Neural cell (in vitro differentiated cells): ENCODE measurements around the gene SLC6A16. TPM values are rescaled to one million over a fixed set of nuclear protein-coding genes. Genes with fewer than 3 reads are reported as not detected.
A peak's percentile ranks its signal among the peaks of the same experiment; 100 is the strongest.

Experiments
- H2AFZ ChIP-seq: fragments of 200-600, 300-800 bp; sonication (generic), shearing (Covaris generic); 2 replicates; pipeline ENCODE4 v1.6.0; 2014; ENCODE audit warnings: low read depth, mild to moderate bottlenecking, antibody characterized with exemption, low read length, moderate library complexity
- H3F3A ChIP-seq: fragments of 200-600 bp; shearing (Covaris generic); 2 replicates; pipeline ENCODE4 v1.6.1; 2016; ENCODE audit warnings: mild to moderate bottlenecking, moderate library complexity, mixed read lengths, antibody characterized with exemption, low read length; ENCODE audit not compliant: insufficient read depth, poor library complexity, severe bottlenecking
- H3K27ac ChIP-seq: fragments of 200-600, 300-800 bp; sonication (generic), shearing (Covaris generic); 2 replicates; pipeline ENCODE4 v1.5.1; 2014; ENCODE audit warnings: mild to moderate bottlenecking, low read length, moderate library complexity
- H3K27me3 ChIP-seq: fragments of 300-800, 200-600 bp; sonication (generic), shearing (Covaris generic); 2 replicates; pipeline ENCODE4 v1.6.0; 2014; ENCODE audit warnings: mild to moderate bottlenecking, low read depth, low read length, moderate library complexity; ENCODE audit not compliant: insufficient read depth
- H3K36me3 ChIP-seq: fragments of 300-800, 200-600 bp; sonication (generic), shearing (Covaris generic); 2 replicates; pipeline ENCODE4 v1.5.1; 2014; ENCODE audit warnings: mild to moderate bottlenecking, antibody characterized with exemption, low read length, moderate library complexity; ENCODE audit not compliant: insufficient read depth
- H3K4me2 ChIP-seq: fragments of 300-800, 200-600 bp; sonication (generic), shearing (Covaris generic); 2 replicates; pipeline ENCODE4 v1.6.0; 2014; ENCODE audit warnings: mild to moderate bottlenecking, low read length
- H3K4me3 ChIP-seq: fragments of 300-800, 200-600 bp; sonication (generic), shearing (Covaris generic); 2 replicates; pipeline ENCODE4 v1.5.1; 2014; ENCODE audit warnings: mild to moderate bottlenecking, low read length, moderate library complexity
- H3K79me2 ChIP-seq: fragments of 200-600 bp; shearing (Covaris generic); replicated peaks from 2 replicates; pipeline ENCODE4 v1.6.0; 2014; ENCODE audit warnings: mild to moderate bottlenecking, low read length, moderate library complexity; ENCODE audit not compliant: insufficient read depth
- H3K9ac ChIP-seq: fragments of 300-800, 200-600 bp; sonication (generic), shearing (Covaris generic); 2 replicates; pipeline ENCODE4 v1.6.1; 2016; ENCODE audit warnings: mild to moderate bottlenecking, low read length, mixed read lengths
- H3K9me2 ChIP-seq: fragments of 200-600 bp; shearing (Covaris generic); 2 replicates; pipeline ENCODE4 v1.6.1; 2016; ENCODE audit warnings: mild to moderate bottlenecking, low read length, mixed read lengths; ENCODE audit not compliant: insufficient read depth
- H3K9me3 ChIP-seq: fragments of 200-600, 300-800 bp; sonication (generic), shearing (Covaris generic); 2 replicates; pipeline ENCODE4 v1.6.1; 2016; ENCODE audit warnings: mild to moderate bottlenecking, mixed run types, low read length, moderate library complexity, mixed read lengths
- H4K20me1 ChIP-seq: fragments of 200-600 bp; shearing (Covaris generic); 2 replicates; pipeline ENCODE4 v1.6.1; 2016; ENCODE audit warnings: mild to moderate bottlenecking, mixed run types; ENCODE audit not compliant: insufficient read depth
- CTCF ChIP-seq: fragments of 450-650 bp; IDR thresholded peaks from 2 replicates; pipeline ENCODE4 v1.5.1; 2014; ENCODE audit warnings: antibody characterized with exemption, mild to moderate bottlenecking, moderate library complexity; ENCODE audit not compliant: poor library complexity, severe bottlenecking
- EP300 ChIP-seq: fragments of 450-650 bp; conservative IDR thresholded peaks from 2 replicates; pipeline ENCODE4 v1.6.1; 2014; ENCODE audit warnings: antibody characterized with exemption, mild to moderate bottlenecking, moderate library complexity; ENCODE audit not compliant: poor library complexity, severe bottlenecking
- EZH2 ChIP-seq: fragments of 200-600, 300-800 bp; shearing (Covaris generic), sonication (generic); IDR thresholded peaks from 2 replicates; pipeline ENCODE4 v1.6.1; 2014; ENCODE audit warnings: antibody characterized with exemption, low read length, borderline replicate concordance, mild to moderate bottlenecking; ENCODE audit not compliant: insufficient read depth, poor library complexity, severe bottlenecking
- MXI1 ChIP-seq: fragments of 450-650 bp; conservative IDR thresholded peaks from 2 replicates; pipeline ENCODE4 v1.6.1; 2014; ENCODE audit warnings: antibody characterized with exemption, mild to moderate bottlenecking; ENCODE audit not compliant: poor library complexity, severe bottlenecking
- POLR2AphosphoS5 ChIP-seq: IDR thresholded peaks from 2 replicates; pipeline ENCODE4 v1.6.1; 2012
- RAD21 ChIP-seq: fragments of 450-650 bp; conservative IDR thresholded peaks from 2 replicates; pipeline ENCODE4 v1.6.1; 2014; ENCODE audit warnings: antibody characterized with exemption, mild to moderate bottlenecking, moderate library complexity
- REST ChIP-seq: IDR thresholded peaks from 2 replicates; pipeline ENCODE4 v1.6.1; 2012; ENCODE audit warnings: borderline replicate concordance
- SMC3 ChIP-seq: fragments of 450-650 bp; conservative IDR thresholded peaks from 2 replicates; pipeline ENCODE4 v1.6.1; 2014; ENCODE audit warnings: antibody characterized with exemption, mild to moderate bottlenecking, moderate library complexity; ENCODE audit not compliant: poor library complexity
- polyA plus RNA-seq: library from polyadenylated mRNA; depleted of rRNA; stranded (reverse); fragments of >200 nt; gene quantifications from 2 replicates; pipeline ENCODE4 v1.2.3, GENCODE V29; 2014

The SLC6A16 gene
- polyA plus RNA-seq, 1 donor from 2014 or later = not detected

GRCh38 chr19:49366110-49366509 lies 41.1 kb upstream of the SLC6A16 start:
- H3K27ac ChIP-seq = no peak overlapping the region
- peaks cover 27% of the 10 kb centered on the region for H3K79me2 ChIP-seq
- no peaks in the 10 kb centered on the region for H4K20me1 ChIP-seq
- no peaks in the 10 kb centered on the region for H3F3A ChIP-seq
- H3K9ac ChIP-seq = no peak overlapping the region
- no peak overlapping the region for H3K4me2 ChIP-seq
- TF ChIP-seq SMC3 (no peak), RAD21 (no peak), EP300 (no peak), CTCF (no peak), EZH2 (no peak), REST (no peak)
- no peaks in the 10 kb centered on the region for H3K36me3 ChIP-seq
- peaks cover 23% of the 10 kb centered on the region for H3K27me3 ChIP-seq
- no peak overlapping the region for H2AFZ ChIP-seq
- H3K4me3 ChIP-seq = no peak overlapping the region
- H3K9me3 ChIP-seq = no peaks in the 10 kb centered on the region
- no peaks in the 10 kb centered on the region for H3K9me2 ChIP-seq

GRCh38 chr19:49364083-49364737 lies 39.2 kb upstream of the SLC6A16 start:
- Histone ChIP-seq H3K4me2 (no peak overlapping the region), H3K79me2 (peaks cover 30% of the 10 kb centered on the region), H3F3A (no peaks in the 10 kb centered on the region), H3K36me3 (no peaks in the 10 kb centered on the region), H4K20me1 (no peaks in the 10 kb centered on the region), H2AFZ (no peak overlapping the region), H3K27ac (no peak overlapping the region), H3K9ac (no peak overlapping the region), H3K27me3 (peaks cover 23% of the 10 kb centered on the region), H3K9me2 (no peaks in the 10 kb centered on the region), H3K9me3 (no peaks in the 10 kb centered on the region), H3K4me3 (peak overlapping the region; percentile 56)
- TF ChIP-seq SMC3 (no peak), POLR2AphosphoS5 (no peak), EP300 (no peak), MXI1 (no peak)
